Measurements from ENCODE around the gene DTNB. TPM values are rescaled to one million over a fixed set of nuclear protein-coding genes. Genes with fewer than 3 reads are reported as not detected.
A peak's percentile ranks its signal among the peaks of the same experiment; 100 is the strongest.

Gene DTNB
- total and polyA plus RNA-seq, 10 of the 15 experiments (the other 5 are each of a cell fraction or from before 2014, with no cell fraction given): 4.5 to 30.6 (median 11.9) TPM

DNA sequence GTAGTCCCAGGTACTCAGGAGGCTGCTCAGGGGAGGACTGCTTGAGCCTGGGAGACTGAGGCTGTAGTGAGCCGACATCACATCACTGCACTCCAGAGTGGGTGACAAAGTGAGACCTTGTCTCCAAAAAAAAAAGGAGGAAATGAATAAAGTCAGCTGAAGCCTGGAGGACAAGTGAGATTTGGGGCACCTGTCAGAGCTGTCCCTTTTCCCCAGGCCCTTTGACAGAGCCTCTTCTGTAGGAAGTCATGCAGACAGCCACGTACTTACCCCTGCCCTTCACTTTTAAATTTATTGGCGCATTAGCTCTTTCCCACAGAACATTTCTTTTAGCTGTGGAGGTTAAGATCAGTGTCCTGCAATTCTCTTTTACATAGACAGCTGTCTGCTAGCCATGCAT lies 180.7 kb downstream of the DTNB start:
- CTCF ChIA-PET: interaction anchor here (0.6 to 1.8 kb wide), 4 partner anchors 63 to 354 kb away, joined by 3 to 8 read pairs (median 5); no protein-coding TSS in a partner anchor
- peak; percentile 13 for FAIRE-seq
- Histone ChIP-seq H3K4me3 (no peak overlapping the region), H3K27me3 (replicated peaks in 1 of 2; ENCODE audit: control insufficient read depth in 2 of 2, insufficient read depth in 2 of 2, low read length in 1 of 2) (no peaks in the 10 kb centered on the region), H3K9me3 (replicated peaks; ENCODE audit: control insufficient read depth, insufficient read depth, low read length) (no peaks in the 10 kb centered on the region), H3K27ac (ENCODE audit: control insufficient read depth, insufficient read depth) (no peak overlapping the region), H3K4me2 (ENCODE audit: control insufficient read depth, insufficient read depth) (no peak overlapping the region), H3K79me2 (ENCODE audit: control insufficient read depth, insufficient read depth, low read length) (no peaks in the 10 kb centered on the region), H3K36me3 (ENCODE audit: control insufficient read depth in 2 of 2, insufficient read depth in 2 of 2, low read length in 1 of 2) (no peaks in the 10 kb centered on the region), H2AFZ (ENCODE audit: control insufficient read depth, low read depth, low read length) (no peak overlapping the region), H3K9ac (ENCODE audit: control insufficient read depth, insufficient read depth, low read length) (no peak overlapping the region), H3K4me1 (ENCODE audit: control insufficient read depth, insufficient read depth, low read length) (peaks cover 9% of the 10 kb centered on the region), H4K20me1 (ENCODE audit: control insufficient read depth, insufficient read depth) (no peaks in the 10 kb centered on the region)
- WGBS (ENCODE audit: insufficient coverage, insufficient replicate concordance, low lambda C conversion rate, missing lambda C conversion rate): 96% methylated on average over 3 of the region's 3 CpGs
- RAD21 ChIA-PET (ENCODE audit: unreplicated experiment): interaction anchor here (0.9 to 1.3 kb wide), 2 partner anchors 8 to 74 kb away, joined by 3 to 4 read pairs; no protein-coding TSS in a partner anchor
- in situ Hi-C loops (cut with MboI): no loop called here
- no TSS peak for BruUV-seq (replicated peaks)
- SMC1A ChIA-PET (ENCODE audit: uncharacterized antibody, unreplicated experiment): interaction anchor here (0.6 to 2.0 kb wide), 7 partner anchors 8 to 303 kb away, joined by 3 to 11 read pairs (median 4); no protein-coding TSS in a partner anchor
- intact Hi-C loops (cut with micrococcal nuclease; ENCODE audit: unreplicated experiment): no loop called here
- no peak for ATAC-seq
- POLR2A ChIA-PET: interaction anchor here (0.6 to 1.1 kb wide), 3 partner anchors 20 to 306 kb away, joined by 3 to 5 read pairs (median 4); no protein-coding TSS in a partner anchor
- no peak for DNase-seq (ENCODE audit: low read depth, low spot score)
- TF ChIP-seq BCL11A (IDR thresholded peaks at IDR 0.05; ENCODE audit: low read depth, low read length) (no peak), SUPT20H (IDR thresholded peaks at IDR 0.05; ENCODE audit: borderline replicate concordance, control insufficient read depth, low read depth, low read length) (no peak), PAX5 (IDR thresholded peaks at IDR 0.05; ENCODE audit: borderline replicate concordance, low read depth, low read length) (no peak), ZSCAN29 (IDR thresholded peaks at IDR 0.05) (no peak), BMI1 (IDR thresholded peaks at IDR 0.05; ENCODE audit: borderline replicate concordance) (no peak), BHLHE40 (IDR thresholded peaks at IDR 0.05; ENCODE audit: borderline replicate concordance in 1 of 2, low read depth in 2 of 2, low read length in 1 of 2) (no peak)
- TF ChIP-seq, protein P1, sequence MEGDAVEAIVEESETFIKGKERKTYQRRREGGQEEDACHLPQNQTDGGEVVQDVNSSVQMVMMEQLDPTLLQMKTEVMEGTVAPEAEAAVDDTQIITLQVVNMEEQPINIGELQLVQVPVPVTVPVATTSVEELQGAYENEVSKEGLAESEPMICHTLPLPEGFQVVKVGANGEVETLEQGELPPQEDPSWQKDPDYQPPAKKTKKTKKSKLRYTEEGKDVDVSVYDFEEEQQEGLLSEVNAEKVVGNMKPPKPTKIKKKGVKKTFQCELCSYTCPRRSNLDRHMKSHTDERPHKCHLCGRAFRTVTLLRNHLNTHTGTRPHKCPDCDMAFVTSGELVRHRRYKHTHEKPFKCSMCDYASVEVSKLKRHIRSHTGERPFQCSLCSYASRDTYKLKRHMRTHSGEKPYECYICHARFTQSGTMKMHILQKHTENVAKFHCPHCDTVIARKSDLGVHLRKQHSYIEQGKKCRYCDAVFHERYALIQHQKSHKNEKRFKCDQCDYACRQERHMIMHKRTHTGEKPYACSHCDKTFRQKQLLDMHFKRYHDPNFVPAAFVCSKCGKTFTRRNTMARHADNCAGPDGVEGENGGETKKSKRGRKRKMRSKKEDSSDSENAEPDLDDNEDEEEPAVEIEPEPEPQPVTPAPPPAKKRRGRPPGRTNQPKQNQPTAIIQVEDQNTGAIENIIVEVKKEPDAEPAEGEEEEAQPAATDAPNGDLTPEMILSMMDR (IDR thresholded peaks at IDR 0.05 in 2 of 3, conservative IDR thresholded peaks at IDR 0.05 in 1 of 3; ENCODE audit: control insufficient read depth in 2 of 3, extremely low read depth in 1 of 3, insufficient read depth in 1 of 3, low read depth in 3 of 3, low read length in 3 of 3): no peak

Data from GM12878 (cell line).